H1 (cell line): ENCODE results near the gene CHD2. TPM values are rescaled to one million over a fixed set of nuclear protein-coding genes. Genes with fewer than 3 reads are reported as not detected.

Source experiments
- CTCF ChIA-PET: fragments of 300-600 bp; sonication (Branson Sonifier 250); formaldehyde crosslinking; loops from one replicate; lab custom pipeline; 2021; ENCODE audit not compliant: partially characterized antibody; lab: Charles Lee
- POLR2A ChIA-PET: fragments of 300-600 bp; sonication (Branson Sonifier 250); formaldehyde crosslinking; loops from one replicate; lab custom pipeline; 2021; ENCODE audit warnings: inconsistent platforms; ENCODE audit not compliant: partially characterized antibody; lab: Charles Lee
- DNase-seq, 2 experiments: peaks; one replicate each; pipeline versions ENCODE4 v3.0.0 to v3.0.0-alpha.2; 2010 to 2022; ENCODE audit warnings: low spot score in 2 of 2, low read depth in 1 of 2, mixed read lengths in 1 of 2
- FAIRE-seq: peaks from 2 replicates; lab custom pipeline; 2011; peaks lifted over from hg19 to GRCh38; lab: Jason Lieb, UNC
- H2AFZ ChIP-seq: 2 replicates; pipeline ENCODE4 v1.8.1; 2012; ENCODE audit warnings: low read length, inconsistent platforms
- H2AK5ac ChIP-seq: 2 replicates; pipeline ENCODE4 v1.6.1; 2013; ENCODE audit warnings: low read depth, low read length
- H2BK120ac ChIP-seq: replicated peaks from 2 replicates; pipeline ENCODE3; 2013; ENCODE audit warnings: low read depth, low read length, inconsistent platforms
- H2BK12ac ChIP-seq: 2 replicates; pipeline ENCODE4 v1.6.1; 2013; ENCODE audit warnings: low read depth, low read length
- H2BK15ac ChIP-seq: 2 replicates; pipeline ENCODE4 v1.6.1; 2013; ENCODE audit warnings: low read length
- H2BK20ac ChIP-seq: 2 replicates; pipeline ENCODE4 v1.6.1; 2013; ENCODE audit warnings: low read length
- H2BK5ac ChIP-seq: 2 replicates; pipeline ENCODE4 v1.6.1; 2013; ENCODE audit warnings: low read depth, low read length
- H3K14ac ChIP-seq: 2 replicates; pipeline ENCODE4 v1.6.1; 2013; ENCODE audit warnings: inconsistent platforms; ENCODE audit not compliant: insufficient read length
- H3K18ac ChIP-seq: 2 replicates; pipeline ENCODE4 v1.6.1; 2013; ENCODE audit warnings: low read length; ENCODE audit errors: extremely low read depth
- H3K23ac ChIP-seq: 2 replicates; pipeline ENCODE4 v1.6.1; 2013; ENCODE audit warnings: inconsistent platforms; ENCODE audit not compliant: insufficient read length
- H3K23me2 ChIP-seq: 2 replicates; pipeline ENCODE4 v1.6.1; 2013; ENCODE audit warnings: low read depth, low read length
- H3K27ac ChIP-seq: 2 replicates; pipeline ENCODE4 v1.6.1; 2011; ENCODE audit warnings: low read depth, low read length, inconsistent platforms
- H3K27me3 ChIP-seq, 4 experiments: replicated peaks in 1 of 4; 1 replicate in 1 of 4; 2 replicates in 3 of 4; pipeline versions ENCODE4 v1.6.1 to v1.8.1; 2011 to 2013; ENCODE audit warnings: low read length in 3 of 4, mild to moderate bottlenecking in 3 of 4, inconsistent platforms in 2 of 4, mixed read lengths in 2 of 4, moderate library complexity in 1 of 4; ENCODE audit not compliant: control insufficient read depth in 3 of 4, insufficient read depth in 3 of 4; ENCODE audit errors: extremely low read depth in 1 of 4
- H3K36me3 ChIP-seq, 4 experiments: 2 replicates each; pipeline versions ENCODE4 v1.6.1 to v1.8.1; 2011 to 2013; ENCODE audit warnings: mild to moderate bottlenecking in 4 of 4, low read length in 3 of 4, moderate library complexity in 2 of 4, control low read depth in 1 of 4, inconsistent platforms in 1 of 4; ENCODE audit not compliant: insufficient read depth in 4 of 4, control insufficient read depth in 2 of 4
- H3K4ac ChIP-seq: replicated peaks from 2 replicates; pipeline ENCODE3; 2013; ENCODE audit warnings: low read length, low read depth, mixed read lengths, inconsistent platforms; ENCODE audit not compliant: insufficient read length
- H3K4me1 ChIP-seq, 4 experiments: replicated peaks in 1 of 4; 1 replicate in 1 of 4; 2 replicates in 3 of 4; pipeline versions ENCODE4 v1.6.1 to v1.8.1; 2011 to 2013; ENCODE audit warnings: low read length in 3 of 4, inconsistent platforms in 2 of 4, mixed read lengths in 1 of 4; ENCODE audit not compliant: insufficient read depth in 4 of 4, control insufficient read depth in 3 of 4
- H3K4me2 ChIP-seq, 2 experiments: 2 replicates each; pipeline versions ENCODE4 v1.6.1 to v1.8.1; 2011 to 2013; ENCODE audit warnings: low read depth in 2 of 2, low read length in 2 of 2, control low read depth in 1 of 2, inconsistent platforms in 1 of 2, mild to moderate bottlenecking in 1 of 2; ENCODE audit not compliant: insufficient read depth in 1 of 2
- H3K4me3 ChIP-seq, 4 experiments: fragments of 200-600, 300-600 bp in 1 of 4; sonication (generic), shearing (Covaris generic), sonication (Bioruptor Twin) in 1 of 4; 2 replicates each; pipeline versions ENCODE4 v1.5.1 to v1.8.1; 2011 to 2016; ENCODE audit warnings: low read length in 4 of 4, low read depth in 3 of 4, control low read depth in 2 of 4, inconsistent platforms in 2 of 4, mild to moderate bottlenecking in 2 of 4, mixed read lengths in 1 of 4, moderate library complexity in 1 of 4; ENCODE audit not compliant: insufficient read depth in 2 of 4; ENCODE audit errors: extremely low read depth in 1 of 4
- H3K56ac ChIP-seq: replicated peaks from 2 replicates; pipeline ENCODE3; 2013; ENCODE audit warnings: low read depth, mild to moderate bottlenecking, mixed read lengths, low read length, inconsistent platforms; ENCODE audit not compliant: insufficient read length
- H3K79me1 ChIP-seq: 2 replicates; pipeline ENCODE4 v1.6.1; 2013; ENCODE audit warnings: low read depth, low read length, control low read depth
- H3K79me2 ChIP-seq, 2 experiments: 2 replicates each; pipeline versions ENCODE4 v1.6.1 to v1.8.1; 2012 to 2013; ENCODE audit warnings: low read length in 2 of 2, mild to moderate bottlenecking in 2 of 2, inconsistent platforms in 1 of 2; ENCODE audit not compliant: insufficient read depth in 2 of 2, control insufficient read depth in 1 of 2
- H3K9ac ChIP-seq, 4 experiments: replicated peaks in 1 of 4; 1 replicate in 1 of 4; 2 replicates in 3 of 4; pipeline versions ENCODE4 v1.6.1 to v1.8.1; 2011 to 2013; ENCODE audit warnings: low read depth in 3 of 4, low read length in 3 of 4, control low read depth in 2 of 4, mild to moderate bottlenecking in 2 of 4, moderate library complexity in 2 of 4, inconsistent platforms in 1 of 4; ENCODE audit errors: extremely low read depth in 1 of 4
- H3K9me3 ChIP-seq, 2 experiments: 2 replicates each; pipeline versions ENCODE4 v1.6.1 to v1.8.1; 2012 to 2013; ENCODE audit warnings: mild to moderate bottlenecking in 2 of 2, moderate library complexity in 2 of 2, control low read depth in 1 of 2, inconsistent platforms in 1 of 2, low read depth in 1 of 2, low read length in 1 of 2, mixed read lengths in 1 of 2; ENCODE audit not compliant: insufficient read depth in 2 of 2
- H4K20me1 ChIP-seq, 2 experiments: replicated peaks in 1 of 2; 2 replicates each; pipeline versions ENCODE3 to v1.8.1; 2011 to 2013; ENCODE audit warnings: inconsistent platforms in 2 of 2, low read length in 2 of 2, mild to moderate bottlenecking in 1 of 2; ENCODE audit not compliant: insufficient read depth in 2 of 2, control insufficient read depth in 1 of 2
- H4K5ac ChIP-seq: 2 replicates; pipeline ENCODE4 v1.6.1; 2013; ENCODE audit warnings: low read length, low read depth, mixed read lengths, inconsistent platforms; ENCODE audit not compliant: insufficient read length
- H4K8ac ChIP-seq: 2 replicates; pipeline ENCODE4 v1.8.0; 2013; ENCODE audit warnings: mild to moderate bottlenecking, moderate library complexity, low read length, inconsistent platforms; ENCODE audit not compliant: insufficient read depth; ENCODE audit errors: extremely low read depth
- H4K91ac ChIP-seq: replicated peaks from 2 replicates; pipeline ENCODE3; 2013; ENCODE audit warnings: low read length, mixed read lengths, inconsistent platforms; ENCODE audit not compliant: insufficient read length
- ATF3 ChIP-seq: IDR thresholded peaks from 2 replicates; pipeline ENCODE4 v1.6.1; 2011; ENCODE audit warnings: low read depth, mild to moderate bottlenecking, low read length; ENCODE audit not compliant: insufficient read depth
- BCL11A ChIP-seq, 2 experiments: IDR thresholded peaks; one replicate each; pipeline ENCODE4 v1.6.1; 2011; ENCODE audit warnings: low read depth in 2 of 2, low read length in 2 of 2, mild to moderate bottlenecking in 2 of 2
- CBX8 ChIP-seq: fragments of 300-800, 300-1000 bp; sonication (generic); IDR thresholded peaks from 2 replicates; pipeline ENCODE4 v1.7.1; 2016; ENCODE audit warnings: low read depth, low read length, borderline replicate concordance
- CHD2 ChIP-seq: IDR thresholded peaks from 2 replicates; pipeline ENCODE4 v1.6.1; 2012; ENCODE audit warnings: low read length, improper control_type of control experiment
- EP300 ChIP-seq, 2 experiments: IDR thresholded peaks; 1 replicate in 1 of 2; 2 replicates in 1 of 2; pipeline ENCODE4 v1.6.1; 2011 to 2012; ENCODE audit warnings: low read depth in 2 of 2, low read length in 2 of 2, mild to moderate bottlenecking in 2 of 2, borderline replicate concordance in 1 of 2, inconsistent platforms in 1 of 2, moderate library complexity in 1 of 2
- GTF2F1 ChIP-seq: IDR thresholded peaks from 2 replicates; pipeline ENCODE4 v1.6.1; 2012; ENCODE audit warnings: low read depth, low read length, improper control_type of control experiment, borderline replicate concordance
- MAX ChIP-seq: IDR thresholded peaks from 2 replicates; pipeline ENCODE4 v1.6.1; 2012; ENCODE audit warnings: inconsistent platforms
- NANOG ChIP-seq: IDR thresholded peaks from 2 replicates; pipeline ENCODE4 v1.6.1; 2011; ENCODE audit warnings: low read length, low read depth, mild to moderate bottlenecking, inconsistent platforms; ENCODE audit not compliant: insufficient read depth, poor library complexity, severe bottlenecking
- POLR2A ChIP-seq, 2 experiments: IDR thresholded peaks; 1 replicate in 1 of 2; 2 replicates in 1 of 2; pipeline ENCODE4 v1.6.1; 2011; ENCODE audit warnings: low read depth in 2 of 2, low read length in 2 of 2, mild to moderate bottlenecking in 2 of 2; ENCODE audit errors: control extremely low read depth in 1 of 2
- TEAD4 ChIP-seq: IDR thresholded peaks from 2 replicates; pipeline ENCODE4 v1.6.1; 2012; ENCODE audit warnings: low read depth, low read length, inconsistent platforms, mixed read lengths
- ZNF274 ChIP-seq: IDR thresholded peaks from 2 replicates; pipeline ENCODE4 v1.7.0; 2012; ENCODE audit warnings: low read length, borderline replicate concordance; ENCODE audit errors: extremely low read depth
- WGBS, 2 experiments: shearing (Covaris generic) in 1 of 2; methylation state at CpG; one replicate each; pipeline versions ENCODE4 v1.1.6 to v1.1.7; 2013 to 2015; ENCODE audit warnings: low lambda C conversion rate in 2 of 2, mixed read lengths in 2 of 2, inconsistent platforms in 1 of 2, low coverage in 1 of 2, missing lambda C conversion rate in 1 of 2; ENCODE audit not compliant: insufficient replicate concordance in 2 of 2, insufficient coverage in 1 of 2, insufficient read length in 1 of 2; ENCODE audit errors: extremely low coverage in 1 of 2, missing lambda C conversion rate in 1 of 2; 5-methylcytosine and 5-hydroxymethylcytosine counted together
- polyA plus RNA-seq, 7 experiments: library from polyadenylated mRNA; depleted of rRNA in 3 of 7; stranded (reverse) in 5 of 7; unstranded in 2 of 7; fragments of >200 nt in 5 of 7; fragments of 200-250 nt in 2 of 7; gene quantifications; 1 replicate in 5 of 7; 2 replicates in 1 of 7; 4 replicates in 1 of 7; pipeline versions ENCODE4 v1.2.1 to v1.2.3, GENCODE V29; 2011 to 2013; ENCODE audit warnings: missing spikeins in 2 of 7, mixed read lengths in 2 of 7
- total RNA-seq: library from RNA; stranded (reverse); fragmentation: NEBNext Ultra II Directional; extraction: Animal tissue kit (Norgen Biotek cat#: 25700); gene quantifications from 2 replicates; pipeline ENCODE4 v1.2.1, GENCODE V29; 2021
- TF ChIP-seq, protein P1 (sequence below): IDR thresholded peaks from 2 replicates; pipeline ENCODE4 v1.6.1; 2012; ENCODE audit warnings: inconsistent platforms

The CHD2 gene
- total and polyA plus RNA-seq, 2 of the 8 experiments (the other 6 are each of a cell fraction or from before 2014, with no cell fraction given), result 28.8 to 70.0 TPM

- Histone ChIP-seq H3K27me3 (no peaks in the 10 kb centered on the region), H3K4me2 (no peak overlapping the region), H3K4me3 (no peak overlapping the region), H2BK20ac (no peak overlapping the region), H3K23me2 (no peaks in the 10 kb centered on the region), H3K4ac (no peak overlapping the region), H4K91ac (no peak overlapping the region), H2BK120ac (no peak overlapping the region), H4K8ac (no peak overlapping the region), H3K56ac (no peak overlapping the region), H2BK12ac (no peak overlapping the region), H3K4me1 (no peaks in the 10 kb centered on the region), H3K14ac (no peak overlapping the region), H3K27ac (no peak overlapping the region), H3K79me1 (no peaks in the 10 kb centered on the region; the same call in 1 of the 2 replicates), H3K9ac (no peak overlapping the region), H2AK5ac (no peak overlapping the region), H2BK15ac (no peak overlapping the region), H2BK5ac (no peak overlapping the region), H3K18ac (no peak overlapping the region), H3K79me2 (peaks cover 3 to 99% of the 10 kb centered on the region in 2 experiments), H4K20me1 (no peaks in the 10 kb centered on the region), H3K23ac (no peak overlapping the region), H4K5ac (no peak overlapping the region), H2AFZ (no peak overlapping the region), H3K36me3 (peaks cover 4 to 97% (median 49%) of the 10 kb centered on the region in 4 experiments; a peak in 7 of 8 replicates), H3K9me3 (no peaks in the 10 kb centered on the region)
- no peak for FAIRE-seq
- WGBS, 2 experiments, result 73% methylated on average over 2 of the region's 2 CpGs; no CpG with 5 or more reads in 1 of the 2 experiments
- CTCF ChIA-PET, result interaction anchor here (1.5 to 2.4 kb wide), 2 partner anchors 15 to 97 kb away, joined by 4 to 7 read pairs; no protein-coding TSS in a partner anchor
- POLR2A ChIA-PET, result interaction anchor here (0.7 to 19.4 kb wide), 9 partner anchors 9 to 144 kb away, joined by 3 to 255 read pairs (median 4); partner anchors contain the start of gene CHD2
- DNase-seq, result no peak
- TF ChIP-seq EP300 (IDR thresholded peaks at IDR 0.05; ENCODE audit: borderline replicate concordance in 1 of 2, low read depth in 2 of 2, low read length in 2 of 2) (no peak), MAX (no peak), ZNF274 (no peak), BCL11A (IDR thresholded peaks at IDR 0.05; ENCODE audit: low read depth in 2 of 2, low read length in 2 of 2) (no peak), CHD2 (no peak), TEAD4 (no peak), NANOG (no peak), POLR2A (IDR thresholded peaks at IDR 0.05; ENCODE audit: control extremely low read depth in 1 of 2, low read depth in 2 of 2, low read length in 2 of 2) (no peak), CBX8 (no peak), GTF2F1 (no peak), ATF3 (no peak)
- TF ChIP-seq, protein P1, sequence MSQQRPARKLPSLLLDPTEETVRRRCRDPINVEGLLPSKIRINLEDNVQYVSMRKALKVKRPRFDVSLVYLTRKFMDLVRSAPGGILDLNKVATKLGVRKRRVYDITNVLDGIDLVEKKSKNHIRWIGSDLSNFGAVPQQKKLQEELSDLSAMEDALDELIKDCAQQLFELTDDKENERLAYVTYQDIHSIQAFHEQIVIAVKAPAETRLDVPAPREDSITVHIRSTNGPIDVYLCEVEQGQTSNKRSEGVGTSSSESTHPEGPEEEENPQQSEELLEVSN, result no peak
Measured at GRCh38 chr15:92893200-92893599, 6.9 kb upstream of the CHD2 start.
